HEK293 (cell line): Measurements from ENCODE around the gene RTCA.
A peak's percentile ranks its signal among the peaks of the same experiment; 100 is the strongest.

Experiments
- CTCF ChIA-PET: fragments of 350-600 bp; formaldehyde crosslinking; extraction: SDS; loops from one replicate; lab custom pipeline; 2021; ENCODE audit warnings: antibody characterized with exemption; lab: Yijun Ruan, JAX
- POLR2A ChIA-PET: fragments of 300-600 bp; formaldehyde crosslinking; extraction: SDS; loops from one replicate; lab custom pipeline; 2020; ENCODE audit warnings: antibody characterized with exemption, inconsistent platforms; lab: Yijun Ruan, JAX
- H3K27ac ChIP-seq: fragments of 200-500 bp; sonication (Bioruptor generic); 2 replicates; pipeline ENCODE4 v1.5.1; 2014; ENCODE audit warnings: low read depth, low read length, control low read depth, inconsistent platforms; ENCODE audit errors: extremely low read depth
- H3K36me3 ChIP-seq, 2 experiments: fragments of 200-500 bp in 1 of 2; sonication (Bioruptor generic) in 1 of 2; 1 replicate in 1 of 2; 2 replicates in 1 of 2; pipeline ENCODE4 v1.5.1; 2014 to 2017; ENCODE audit warnings: inconsistent platforms in 2 of 2, low read length in 2 of 2; ENCODE audit not compliant: control insufficient read depth in 2 of 2, insufficient read depth in 1 of 2
- H3K4me1 ChIP-seq: fragments of 200-500 bp; sonication (Bioruptor generic); 2 replicates; pipeline ENCODE4 v1.5.1; 2014; ENCODE audit warnings: mild to moderate bottlenecking, low read length, inconsistent platforms; ENCODE audit not compliant: control insufficient read depth, insufficient read depth
- H3K4me3 ChIP-seq: 2 replicates; pipeline ENCODE4 v1.5.1; 2011; ENCODE audit warnings: low read depth, mild to moderate bottlenecking, control low read depth, low read length, moderate library complexity
- H3K9me3 ChIP-seq: fragments of 200-500 bp; sonication (Bioruptor generic); 2 replicates; pipeline ENCODE4 v1.5.1; 2014; ENCODE audit warnings: low read depth, low read length, inconsistent platforms; ENCODE audit not compliant: control insufficient read depth, insufficient read depth
- ATF2 ChIP-seq: fragments of 450-650 bp; formaldehyde crosslinking; IDR thresholded peaks from 2 replicates; pipeline ENCODE4 v1.5.1; 2016; ENCODE audit warnings: missing biosample characterization, missing genetic modification characterization, low read depth
- KLF9 ChIP-seq: fragments of 450-650 bp; formaldehyde crosslinking; IDR thresholded peaks from 2 replicates; pipeline ENCODE4 v1.5.1; 2016; ENCODE audit warnings: missing biosample characterization, missing genetic modification characterization, low read depth
- OSR2 ChIP-seq: fragments of 450-650 bp; formaldehyde crosslinking; IDR thresholded peaks from 2 replicates; pipeline ENCODE4 v1.5.1; 2016; ENCODE audit warnings: missing biosample characterization, missing genetic modification characterization
- TRIM28 ChIP-seq: IDR thresholded peaks from 2 replicates; pipeline ENCODE4 v1.6.1; 2011; ENCODE audit warnings: low read length, control low read depth, borderline replicate concordance
- TSHZ1 ChIP-seq: fragments of 450-650 bp; formaldehyde crosslinking; IDR thresholded peaks from 2 replicates; pipeline ENCODE4 v1.5.1; 2016; ENCODE audit warnings: missing biosample characterization, missing genetic modification characterization, borderline replicate concordance
- ZBTB21 ChIP-seq: fragments of 450-650 bp; formaldehyde crosslinking; IDR thresholded peaks from 2 replicates; pipeline ENCODE4 v1.5.1; 2017; ENCODE audit warnings: missing biosample characterization, missing genetic modification characterization
- ZFP69B ChIP-seq: fragments of 450-650 bp; formaldehyde crosslinking; IDR thresholded peaks from 2 replicates; pipeline ENCODE4 v1.5.1; 2016; ENCODE audit warnings: missing biosample characterization, missing genetic modification characterization
- ZNF121 ChIP-seq: fragments of 450-650 bp; formaldehyde crosslinking; IDR thresholded peaks from 2 replicates; pipeline ENCODE4 v1.5.1; 2016; ENCODE audit warnings: missing biosample characterization, missing genetic modification characterization
- ZNF24 ChIP-seq: fragments of 450-650 bp; formaldehyde crosslinking; IDR thresholded peaks from 2 replicates; pipeline ENCODE4 v1.5.1; 2016; ENCODE audit warnings: missing biosample characterization, missing genetic modification characterization
- ZNF335 ChIP-seq: fragments of 450-650 bp; formaldehyde crosslinking; conservative IDR thresholded peaks from 2 replicates; pipeline ENCODE4 v1.5.1; 2016; ENCODE audit warnings: missing biosample characterization, missing genetic modification characterization
- ZNF48 ChIP-seq: fragments of 450-650 bp; formaldehyde crosslinking; IDR thresholded peaks from 2 replicates; pipeline ENCODE4 v1.5.1; 2016; ENCODE audit warnings: missing biosample characterization, missing genetic modification characterization
- ZNF514 ChIP-seq: fragments of 450-650 bp; formaldehyde crosslinking; IDR thresholded peaks from 2 replicates; pipeline ENCODE4 v1.5.1; 2016; ENCODE audit warnings: missing biosample characterization, missing genetic modification characterization
- ZNF580 ChIP-seq: fragments of 450-650 bp; formaldehyde crosslinking; IDR thresholded peaks from 2 replicates; pipeline ENCODE4 v1.5.1; 2016; ENCODE audit warnings: missing biosample characterization, missing genetic modification characterization
- ZNF639 ChIP-seq: fragments of 450-650 bp; formaldehyde crosslinking; IDR thresholded peaks from 2 replicates; pipeline ENCODE4 v1.5.1; 2016; ENCODE audit warnings: missing biosample characterization, missing genetic modification characterization
- ZNF692 ChIP-seq: fragments of 450-650 bp; formaldehyde crosslinking; IDR thresholded peaks from 2 replicates; pipeline ENCODE4 v1.5.1; 2016; ENCODE audit warnings: missing biosample characterization, missing genetic modification characterization
- ZSCAN16 ChIP-seq: fragments of 450-650 bp; formaldehyde crosslinking; IDR thresholded peaks from 2 replicates; pipeline ENCODE4 v1.5.1; 2016; ENCODE audit warnings: missing biosample characterization, missing genetic modification characterization
- ZSCAN4 ChIP-seq: fragments of 450-650 bp; formaldehyde crosslinking; IDR thresholded peaks from 2 replicates; pipeline ENCODE4 v1.5.1; 2017; ENCODE audit warnings: missing biosample characterization, missing genetic modification characterization

The RTCA gene

GRCh38 chr1:100322436-100323211 lies 56.6 kb downstream of the RTCA start (continued):
- TF ChIP-seq ATF2 = peak; percentile 24; the same call in 1 of the 2 replicates
- TF ChIP-seq KLF9 (tag by site-specific recombination) = no peak
- TF ChIP-seq ZNF639 (tag by site-specific recombination) = no peak

- Histone ChIP-seq H3K4me1 (peaks cover 4% of the 10 kb centered on the region; the same call in 1 of the 2 replicates), H3K36me3 (no peaks in the 10 kb centered on the region), H3K4me3 (no peak overlapping the region), H3K27ac (no peak overlapping the region), H3K9me3 (no peaks in the 10 kb centered on the region)
- peak; percentile 42; the same call in 1 of the 2 replicates for TF ChIP-seq ZNF121 (tag by site-specific recombination)
- TF ChIP-seq ZSCAN4 (tag by site-specific recombination) = no peak
- CTCF ChIA-PET = interaction anchor here (0.6 to 1.0 kb wide), 2 partner anchors 133 to 254 kb away, joined by 3 read pairs; no protein-coding TSS in a partner anchor
- POLR2A ChIA-PET = no interaction called here
These were observed 57.5 kb downstream of the RTCA start for GRCh38 chr1:100323419-100324106.

GRCh38 chr1:100325415-100326324 lies 59.7 kb downstream of the RTCA start:
- TF ChIP-seq ZBTB21 (tag by site-specific recombination) (no peak), ZNF121 (tag by site-specific recombination) (0 out of 2 replicates have a peak, but pooled peaks have one; percentile 39), ZFP69B (tag by site-specific recombination) (peak; percentile 63; the same call in 1 of the 2 replicates), TRIM28 (no peak), ZNF48 (tag by site-specific recombination) (no peak), ZSCAN4 (tag by site-specific recombination) (no peak), ZNF24 (tag by site-specific recombination) (no peak), ZNF514 (tag by site-specific recombination) (no peak), OSR2 (tag by site-specific recombination) (peak; percentile 15; the same call in 1 of the 2 replicates), ZNF580 (0 out of 2 replicates have a peak, but pooled peaks have one; percentile 60), ZNF692 (tag by site-specific recombination) (peak; percentile 51; the same call in 1 of the 2 replicates), ZSCAN16 (tag by site-specific recombination) (peak; percentile 94), ZNF335 (tag by site-specific recombination) (peak; percentile 91), TSHZ1 (tag by site-specific recombination) (no peak)
- peaks cover 4% of the 10 kb centered on the region; the same call in 1 of the 2 replicates for H3K4me1 ChIP-seq
- H3K36me3 ChIP-seq = no peaks in the 10 kb centered on the region
- H3K9me3 ChIP-seq = no peaks in the 10 kb centered on the region
- ChIA-PET CTCF (interaction anchor here (0.5 to 0.9 kb wide), 2 partner anchors 31 to 129 kb away, joined by 3 read pairs; no protein-coding TSS in a partner anchor), POLR2A (no interaction called here)
- no peak overlapping the region for H3K4me3 ChIP-seq
- H3K27ac ChIP-seq = no peak overlapping the region
